HepG2 (cell line): Measurements from ENCODE around the gene UNG. TPM values are rescaled to one million over a fixed set of nuclear protein-coding genes. Genes with fewer than 3 reads are reported as not detected.

Experiments used
- ATAC-seq: fragments of 200-7000 bp; cut with Tn5 transposase; 3 replicates; pipeline ENCODE4 v1.9.1; 2020; ENCODE audit warnings: mild to moderate bottlenecking, moderate library complexity
- BruUV-seq: library from RNA; stranded (reverse); fragments of 400-500 nt; replicated peaks from 2 replicates; lab custom pipeline; 2021; lab: Mats Ljungman, UMichigan
- CTCF ChIA-PET: fragments of 300-600 bp; formaldehyde crosslinking; extraction: SDS; loops from one replicate; lab custom pipeline; 2021; ENCODE audit warnings: low total read pairs, inconsistent platforms, low intra/inter-chr PET ratio; lab: Yijun Ruan, JAX
- POLR2A ChIA-PET: fragments of 350-600 bp; sonication (Branson Sonifier 250); formaldehyde crosslinking; loops from one replicate; lab custom pipeline; 2020; ENCODE audit warnings: antibody characterized with exemption, inconsistent platforms; lab: Yijun Ruan, JAX
- DNase-seq: peaks from one replicate; pipeline ENCODE4 v3.0.0-alpha.2; 2015; ENCODE audit warnings: low spot score
- FAIRE-seq: peaks from 3 replicates; lab custom pipeline; 2011; peaks lifted over from hg19 to GRCh38; lab: Jason Lieb, UNC
- H2AFZ ChIP-seq: one replicate; pipeline ENCODE4 v1.6.1; 2011; ENCODE audit warnings: low read length, inconsistent platforms
- H3K27ac ChIP-seq: fragments of 300-600 bp; 3 replicates; pipeline ENCODE4 v1.8.0; 2011; ENCODE audit warnings: mixed run types, mild to moderate bottlenecking, mixed read lengths, low read length, inconsistent platforms; ENCODE audit not compliant: insufficient read depth; ENCODE audit errors: extremely low read length
- H3K27me3 ChIP-seq, 2 experiments: fragments of 200-600 bp in 1 of 2; 2 replicates in 1 of 2; 3 replicates in 1 of 2; pipeline versions ENCODE4 v1.6.0 to v1.8.0; 2011; ENCODE audit warnings: low read length in 2 of 2, mild to moderate bottlenecking in 2 of 2, moderate library complexity in 2 of 2, inconsistent platforms in 1 of 2; ENCODE audit not compliant: insufficient read depth in 2 of 2, control insufficient read depth in 1 of 2
- H3K36me3 ChIP-seq, 2 experiments: fragments of 200-600 bp in 1 of 2; replicated peaks in 1 of 2; 2 replicates in 1 of 2; 3 replicates in 1 of 2; pipeline versions ENCODE4 v1.5.1 to v1.8.0; 2011; ENCODE audit warnings: low read length in 2 of 2, inconsistent platforms in 1 of 2; ENCODE audit not compliant: insufficient read depth in 2 of 2, control insufficient read depth in 1 of 2
- H3K4me1 ChIP-seq: 2 replicates; pipeline ENCODE4 v1.5.1; 2012; ENCODE audit warnings: low read length, inconsistent platforms; ENCODE audit not compliant: insufficient read depth
- H3K4me2 ChIP-seq: 2 replicates; pipeline ENCODE4 v1.6.0; 2011; ENCODE audit warnings: low read depth, low read length, inconsistent platforms
- H3K4me3 ChIP-seq, 3 experiments: fragments of 200-600 bp in 1 of 3; sonication (generic), shearing (Covaris generic) in 1 of 3; replicated peaks in 1 of 3; 2 replicates each; pipeline ENCODE4 v1.5.1; 2011 to 2016; ENCODE audit warnings: low read length in 3 of 3, inconsistent platforms in 2 of 3, low read depth in 2 of 3, mild to moderate bottlenecking in 2 of 3, control low read depth in 1 of 3, mixed read lengths in 1 of 3; ENCODE audit not compliant: insufficient read depth in 1 of 3
- H3K79me2 ChIP-seq: one replicate; pipeline ENCODE4 v1.6.1; 2011; ENCODE audit warnings: low read length, inconsistent platforms; ENCODE audit not compliant: insufficient read depth
- H3K9ac ChIP-seq: 2 replicates; pipeline ENCODE4 v1.6.0; 2011; ENCODE audit warnings: mild to moderate bottlenecking, low read depth, low read length, inconsistent platforms; ENCODE audit not compliant: insufficient read depth
- H3K9me3 ChIP-seq: 2 replicates; pipeline ENCODE4 v1.5.1; 2012; ENCODE audit warnings: mild to moderate bottlenecking, low read length
- H4K20me1 ChIP-seq: 2 replicates; pipeline ENCODE4 v1.6.0; 2011; ENCODE audit warnings: inconsistent platforms, mild to moderate bottlenecking, low read length, moderate library complexity; ENCODE audit not compliant: insufficient read depth
- MZF1 ChIP-seq: sonication (generic); formaldehyde crosslinking; IDR thresholded peaks from 2 replicates; pipeline ENCODE4 v1.8.1; 2023; ENCODE audit warnings: mild to moderate bottlenecking, missing genetic modification reagents, borderline replicate concordance
- SMC3 ChIP-seq: IDR thresholded peaks from 2 replicates; pipeline ENCODE4 v1.6.1; 2011; ENCODE audit warnings: low read length, improper control_type of control experiment
- ZNF20 ChIP-seq: sonication (generic); formaldehyde crosslinking; IDR thresholded peaks from 2 replicates; pipeline ENCODE4 v1.4.0; 2020; ENCODE audit warnings: mild to moderate bottlenecking, moderate library complexity, missing genetic modification reagents
- WGBS: methylation state at CpG from one replicate; pipeline ENCODE4 v1.1.6; 2017; ENCODE audit warnings: low lambda C conversion rate; 5-methylcytosine and 5-hydroxymethylcytosine counted together
- in situ Hi-C: cut with HindIII; loops from 2 replicates; pipeline ENCODE4 v1.10.0; 2017; ENCODE audit warnings: low pct_unique_long_range_greater_than_20kb; ENCODE audit not compliant: extremely low pct_ligation_motif_present
- intact Hi-C: fragments of 100-400 bp; cut with micrococcal nuclease; formaldehyde crosslinking; loops from one replicate; pipeline ENCODE4 v1.10.0; 2022; ENCODE audit not compliant: unreplicated experiment
- polyA plus RNA-seq, 8 experiments: library from polyadenylated mRNA; depleted of rRNA in 3 of 8; stranded (reverse) in 7 of 8; unstranded in 1 of 8; fragments of >200 nt; fragmentation: Illumina TruSeq in 4 of 8; extraction: Trizol in 4 of 8; gene quantifications; 2 replicates each; pipeline versions ENCODE4 v1.2.1 to v1.2.3, GENCODE V29; 2011 to 2016; ENCODE audit warnings: low read depth in 4 of 8, missing spikeins in 1 of 8, mixed read lengths in 1 of 8; ENCODE audit not compliant: insufficient read depth in 1 of 8
- total RNA-seq, 5 experiments: library from RNA; depleted of rRNA; stranded (reverse); fragments of >200 nt; fragmentation: Illumina TruSeq; extraction: Trizol; gene quantifications; 2 replicates each; pipeline ENCODE4 v1.2.3, GENCODE V29; 2016; ENCODE audit warnings: low read depth in 1 of 5
- TF ChIP-seq, protein P1 (sequence below): sonication (generic); formaldehyde crosslinking; IDR thresholded peaks from 2 replicates; pipeline ENCODE4 v1.5.1; 2020; ENCODE audit warnings: missing genetic modification reagents, mild to moderate bottlenecking, borderline replicate concordance
- TF ChIP-seq, protein P2 (sequence below): fragments of 450-650 bp; IDR thresholded peaks from 2 replicates; pipeline ENCODE4 v1.6.1; 2017; ENCODE audit warnings: mild to moderate bottlenecking
- TF ChIP-seq, protein P3 (sequence below): IDR thresholded peaks from 2 replicates; pipeline ENCODE4 v1.4.0; 2020; ENCODE audit warnings: mild to moderate bottlenecking, missing genetic modification reagents
- TF ChIP-seq, protein P4 (sequence below): IDR thresholded peaks from 2 replicates; pipeline ENCODE4 v1.6.1; 2016; ENCODE audit warnings: low read depth

UNG gene
- total and polyA plus RNA-seq, 2 of the 13 experiments (the other 11 are each of a cell fraction or from before 2014, with no cell fraction given) = 23.3 to 114 TPM

DNA sequence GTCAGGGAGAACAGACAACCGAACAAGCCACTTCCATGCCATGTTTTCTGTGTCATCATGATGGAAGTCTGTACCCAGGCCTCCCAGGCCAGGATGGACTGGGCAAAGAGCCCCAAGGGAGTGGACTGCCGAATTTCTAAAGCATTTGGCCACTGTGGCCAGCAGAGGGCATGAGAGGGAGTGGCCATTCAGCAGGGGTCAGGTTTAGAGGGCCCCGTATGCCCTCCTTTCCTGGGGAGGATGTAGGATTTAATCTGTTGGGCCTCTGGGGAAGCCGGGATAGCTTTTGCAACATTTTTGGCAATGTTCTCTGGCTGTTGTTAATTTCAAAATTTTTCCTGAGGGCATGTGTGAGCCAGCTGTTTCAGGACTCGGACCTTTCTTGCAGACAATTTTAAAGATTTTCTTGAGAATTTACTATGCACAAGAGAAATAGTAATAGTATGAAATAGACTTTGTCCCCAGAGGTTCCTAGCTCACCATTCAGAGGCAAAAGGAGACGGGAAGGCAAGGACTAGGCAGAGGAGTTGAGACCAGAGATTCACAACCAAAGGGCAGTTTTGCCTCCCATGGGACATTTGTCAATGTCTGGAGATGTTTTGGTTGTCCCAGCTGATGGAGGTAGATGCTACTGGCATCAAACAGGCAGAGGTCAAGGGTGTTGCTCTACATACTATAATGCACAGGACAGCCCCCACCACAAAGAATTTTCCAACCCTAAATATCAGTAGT is 37.0 kb downstream of the UNG start (continued):
- TF ChIP-seq ZNF20 (CRISPR knock-in tag) = no peak
- TF ChIP-seq, protein P1, sequence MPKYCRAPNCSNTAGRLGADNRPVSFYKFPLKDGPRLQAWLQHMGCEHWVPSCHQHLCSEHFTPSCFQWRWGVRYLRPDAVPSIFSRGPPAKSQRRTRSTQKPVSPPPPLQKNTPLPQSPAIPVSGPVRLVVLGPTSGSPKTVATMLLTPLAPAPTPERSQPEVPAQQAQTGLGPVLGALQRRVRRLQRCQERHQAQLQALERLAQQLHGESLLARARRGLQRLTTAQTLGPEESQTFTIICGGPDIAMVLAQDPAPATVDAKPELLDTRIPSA (CRISPR knock-in tag) = no peak
- no peak for TF ChIP-seq MZF1 (CRISPR knock-in tag)
- TF ChIP-seq, protein P2, sequence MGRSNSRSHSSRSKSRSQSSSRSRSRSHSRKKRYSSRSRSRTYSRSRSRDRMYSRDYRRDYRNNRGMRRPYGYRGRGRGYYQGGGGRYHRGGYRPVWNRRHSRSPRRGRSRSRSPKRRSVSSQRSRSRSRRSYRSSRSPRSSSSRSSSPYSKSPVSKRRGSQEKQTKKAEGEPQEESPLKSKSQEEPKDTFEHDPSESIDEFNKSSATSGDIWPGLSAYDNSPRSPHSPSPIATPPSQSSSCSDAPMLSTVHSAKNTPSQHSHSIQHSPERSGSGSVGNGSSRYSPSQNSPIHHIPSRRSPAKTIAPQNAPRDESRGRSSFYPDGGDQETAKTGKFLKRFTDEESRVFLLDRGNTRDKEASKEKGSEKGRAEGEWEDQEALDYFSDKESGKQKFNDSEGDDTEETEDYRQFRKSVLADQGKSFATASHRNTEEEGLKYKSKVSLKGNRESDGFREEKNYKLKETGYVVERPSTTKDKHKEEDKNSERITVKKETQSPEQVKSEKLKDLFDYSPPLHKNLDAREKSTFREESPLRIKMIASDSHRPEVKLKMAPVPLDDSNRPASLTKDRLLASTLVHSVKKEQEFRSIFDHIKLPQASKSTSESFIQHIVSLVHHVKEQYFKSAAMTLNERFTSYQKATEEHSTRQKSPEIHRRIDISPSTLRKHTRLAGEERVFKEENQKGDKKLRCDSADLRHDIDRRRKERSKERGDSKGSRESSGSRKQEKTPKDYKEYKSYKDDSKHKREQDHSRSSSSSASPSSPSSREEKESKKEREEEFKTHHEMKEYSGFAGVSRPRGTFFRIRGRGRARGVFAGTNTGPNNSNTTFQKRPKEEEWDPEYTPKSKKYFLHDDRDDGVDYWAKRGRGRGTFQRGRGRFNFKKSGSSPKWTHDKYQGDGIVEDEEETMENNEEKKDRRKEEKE = no peak
- peak; percentile 69 for TF ChIP-seq SMC3
- TF ChIP-seq, all 625 proteins: peak for 10

DNA sequence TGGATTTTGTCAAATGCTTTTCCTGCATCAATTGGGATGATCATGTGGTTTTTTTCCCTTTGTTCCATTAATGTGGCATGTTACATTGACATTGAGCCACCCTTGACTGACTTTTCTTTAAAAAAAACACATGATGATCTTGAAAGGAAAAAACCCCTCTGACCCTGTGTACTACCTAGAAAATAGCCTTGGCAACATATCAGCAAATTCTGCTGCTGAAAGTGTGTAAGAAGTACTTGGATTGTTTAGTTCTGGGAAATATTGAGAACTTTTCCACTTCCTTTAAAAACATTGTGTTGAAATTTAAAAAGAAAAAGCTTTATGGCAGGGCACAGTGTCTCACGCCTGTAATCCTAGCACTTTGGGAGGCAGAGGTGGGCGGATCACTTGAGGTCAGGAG is 39.7 kb downstream of the UNG start:
- peaks cover 12% of the 10 kb centered on the region for H3K4me1 ChIP-seq
- no peaks in the 10 kb centered on the region for H3K79me2 ChIP-seq
- H3K4me3 ChIP-seq = no peak overlapping the region
- intact Hi-C loops (no loop called here), in situ Hi-C loops (loop anchor here (10.0 kb wide), 2 partner anchors 108 to 248 kb away; no protein-coding TSS in a partner anchor)
- FAIRE-seq = no peak
- H3K9me3 ChIP-seq = no peaks in the 10 kb centered on the region
- no peak for ATAC-seq
- TF ChIP-seq, protein P3, sequence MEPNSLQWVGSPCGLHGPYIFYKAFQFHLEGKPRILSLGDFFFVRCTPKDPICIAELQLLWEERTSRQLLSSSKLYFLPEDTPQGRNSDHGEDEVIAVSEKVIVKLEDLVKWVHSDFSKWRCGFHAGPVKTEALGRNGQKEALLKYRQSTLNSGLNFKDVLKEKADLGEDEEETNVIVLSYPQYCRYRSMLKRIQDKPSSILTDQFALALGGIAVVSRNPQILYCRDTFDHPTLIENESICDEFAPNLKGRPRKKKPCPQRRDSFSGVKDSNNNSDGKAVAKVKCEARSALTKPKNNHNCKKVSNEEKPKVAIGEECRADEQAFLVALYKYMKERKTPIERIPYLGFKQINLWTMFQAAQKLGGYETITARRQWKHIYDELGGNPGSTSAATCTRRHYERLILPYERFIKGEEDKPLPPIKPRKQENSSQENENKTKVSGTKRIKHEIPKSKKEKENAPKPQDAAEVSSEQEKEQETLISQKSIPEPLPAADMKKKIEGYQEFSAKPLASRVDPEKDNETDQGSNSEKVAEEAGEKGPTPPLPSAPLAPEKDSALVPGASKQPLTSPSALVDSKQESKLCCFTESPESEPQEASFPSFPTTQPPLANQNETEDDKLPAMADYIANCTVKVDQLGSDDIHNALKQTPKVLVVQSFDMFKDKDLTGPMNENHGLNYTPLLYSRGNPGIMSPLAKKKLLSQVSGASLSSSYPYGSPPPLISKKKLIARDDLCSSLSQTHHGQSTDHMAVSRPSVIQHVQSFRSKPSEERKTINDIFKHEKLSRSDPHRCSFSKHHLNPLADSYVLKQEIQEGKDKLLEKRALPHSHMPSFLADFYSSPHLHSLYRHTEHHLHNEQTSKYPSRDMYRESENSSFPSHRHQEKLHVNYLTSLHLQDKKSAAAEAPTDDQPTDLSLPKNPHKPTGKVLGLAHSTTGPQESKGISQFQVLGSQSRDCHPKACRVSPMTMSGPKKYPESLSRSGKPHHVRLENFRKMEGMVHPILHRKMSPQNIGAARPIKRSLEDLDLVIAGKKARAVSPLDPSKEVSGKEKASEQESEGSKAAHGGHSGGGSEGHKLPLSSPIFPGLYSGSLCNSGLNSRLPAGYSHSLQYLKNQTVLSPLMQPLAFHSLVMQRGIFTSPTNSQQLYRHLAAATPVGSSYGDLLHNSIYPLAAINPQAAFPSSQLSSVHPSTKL (CRISPR knock-in tag) = no peak
- TF ChIP-seq, protein P4, sequence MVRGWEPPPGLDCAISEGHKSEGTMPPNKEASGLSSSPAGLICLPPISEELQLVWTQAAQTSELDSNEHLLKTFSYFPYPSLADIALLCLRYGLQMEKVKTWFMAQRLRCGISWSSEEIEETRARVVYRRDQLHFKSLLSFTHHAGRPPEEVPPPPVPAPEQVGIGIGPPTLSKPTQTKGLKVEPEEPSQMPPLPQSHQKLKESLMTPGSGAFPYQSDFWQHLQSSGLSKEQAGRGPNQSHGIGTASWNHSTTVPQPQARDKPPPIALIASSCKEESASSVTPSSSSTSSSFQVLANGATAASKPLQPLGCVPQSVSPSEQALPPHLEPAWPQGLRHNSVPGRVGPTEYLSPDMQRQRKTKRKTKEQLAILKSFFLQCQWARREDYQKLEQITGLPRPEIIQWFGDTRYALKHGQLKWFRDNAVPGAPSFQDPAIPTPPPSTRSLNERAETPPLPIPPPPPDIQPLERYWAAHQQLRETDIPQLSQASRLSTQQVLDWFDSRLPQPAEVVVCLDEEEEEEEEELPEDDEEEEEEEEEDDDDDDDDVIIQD (CRISPR knock-in tag) = no peak
- no TSS peak for BruUV-seq
- H3K36me3 ChIP-seq = no peaks in the 10 kb centered on the region
- H3K4me2 ChIP-seq = no peak overlapping the region
- H3K27me3 ChIP-seq = no peaks in the 10 kb centered on the region
- ChIA-PET POLR2A (interaction anchor here (3.8 kb wide), 1 partner anchor 17 kb away, joined by 13 read pairs; no protein-coding TSS in a partner anchor), CTCF (no interaction called here)
- H2AFZ ChIP-seq = no peak overlapping the region
- no peak overlapping the region for H3K27ac ChIP-seq
- no peak for DNase-seq
- H3K9ac ChIP-seq = no peak overlapping the region
- 100% methylated on average over 2 of the region's 2 CpGs for WGBS
- H4K20me1 ChIP-seq = no peaks in the 10 kb centered on the region
